HG03432 (cell line): ENCODE results near the gene CCDC97.

Experiments
- ATAC-seq: cut with Tn5 transposase; IDR thresholded peaks from one replicate; pipeline ENCODE4 v1.9.1; 2021; ENCODE audit warnings: mild to moderate bottlenecking, moderate library complexity; ENCODE audit not compliant: unreplicated experiment

CCDC97 gene

GRCh38 chr19:41318696-41319499 is 8.9 kb downstream of the CCDC97 start:
- no peak for ATAC-seq

GRCh38 chr19:41319500-41320184 is 9.7 kb downstream of the CCDC97 start:
- ATAC-seq: no peak

- no peak for ATAC-seq
These were observed 10.2 kb downstream of the CCDC97 start for GRCh38 chr19:41320185-41320518.

GRCh38 chr19:41320568-41320967 is 10.6 kb downstream of the CCDC97 start:
- ATAC-seq: no peak

GRCh38 chr19:41321204-41321599 is 11.2 kb downstream of the CCDC97 start:
- ATAC-seq: no peak

GRCh38 chr19:41321600-41322270 is 11.8 kb downstream of the CCDC97 start:
- no peak for ATAC-seq

- ATAC-seq: no peak
These were observed 12.5 kb downstream of the CCDC97 start for GRCh38 chr19:41322451-41322850.

GRCh38 chr19:41323023-41323422 is 13.1 kb downstream of the CCDC97 start:
- ATAC-seq: no peak

GRCh38 chr19:41323430-41324125 is 13.6 kb downstream of the CCDC97 start:
- ATAC-seq: no peak

GRCh38 chr19:41324231-41324702 is 14.3 kb downstream of the CCDC97 start:
- ATAC-seq: no peak

- no peak for ATAC-seq
These were observed 15.1 kb downstream of the CCDC97 start for GRCh38 chr19:41324921-41325639.

GRCh38 chr19:41325640-41325946 is 15.6 kb downstream of the CCDC97 start:
- no peak for ATAC-seq

- ATAC-seq: no peak
These were observed 16.2 kb downstream of the CCDC97 start for GRCh38 chr19:41325947-41326706.

- ATAC-seq: no peak
These were observed 17.2 kb downstream of the CCDC97 start for GRCh38 chr19:41327076-41327575.

- peak; percentile 59 for ATAC-seq
These were observed 17.7 kb downstream of the CCDC97 start for GRCh38 chr19:41327576-41328156.

GRCh38 chr19:41328157-41328841 is 18.3 kb downstream of the CCDC97 start:
- ATAC-seq: peak; percentile 10

GRCh38 chr19:41328842-41329225 is 18.9 kb downstream of the CCDC97 start:
- no peak for ATAC-seq

GRCh38 chr19:41330481-41330880 is 20.5 kb downstream of the CCDC97 start:
- ATAC-seq: no peak
